H9 (cell line): Measurements from ENCODE around the gene SLC37A2. TPM values are rescaled to one million over a fixed set of nuclear protein-coding genes. Genes with fewer than 3 reads are reported as not detected.

Experiments
- DNase-seq: peaks from one replicate; pipeline ENCODE4 v3.0.0-alpha.2; 2017
- H2AFZ ChIP-seq: one replicate; pipeline ENCODE4 v1.6.1; 2013; ENCODE audit warnings: mild to moderate bottlenecking, low read length, control low read depth, moderate library complexity
- H2AK5ac ChIP-seq: 2 replicates; pipeline ENCODE4 v1.6.1; 2013; ENCODE audit warnings: low read length, control low read depth, mixed read lengths; ENCODE audit not compliant: insufficient read length
- H2BK120ac ChIP-seq: one replicate; pipeline ENCODE4 v1.6.1; 2013; ENCODE audit warnings: low read depth, mild to moderate bottlenecking, low read length, control low read depth, inconsistent platforms; ENCODE audit not compliant: poor library complexity, severe bottlenecking
- H2BK12ac ChIP-seq: 2 replicates; pipeline ENCODE4 v1.6.1; 2013; ENCODE audit warnings: low read length, control low read depth, mixed read lengths, low read depth; ENCODE audit not compliant: insufficient read length
- H2BK15ac ChIP-seq: 2 replicates; pipeline ENCODE4 v1.6.1; 2013; ENCODE audit warnings: low read depth, low read length, control low read depth
- H2BK20ac ChIP-seq: one replicate; pipeline ENCODE4 v1.6.1; 2013; ENCODE audit warnings: low read depth, mild to moderate bottlenecking, low read length, control low read depth, inconsistent platforms; ENCODE audit not compliant: poor library complexity, severe bottlenecking
- H2BK5ac ChIP-seq: 2 replicates; pipeline ENCODE4 v1.6.1; 2013; ENCODE audit warnings: low read length, control low read depth, mixed read lengths; ENCODE audit not compliant: insufficient read length
- H3K14ac ChIP-seq: 2 replicates; pipeline ENCODE4 v1.6.1; 2013; ENCODE audit warnings: low read length, control low read depth; ENCODE audit not compliant: insufficient read depth
- H3K18ac ChIP-seq: 2 replicates; pipeline ENCODE4 v1.6.1; 2013; ENCODE audit warnings: low read depth, mild to moderate bottlenecking, mixed read lengths, low read length, control low read depth; ENCODE audit not compliant: insufficient read length
- H3K23ac ChIP-seq: 2 replicates; pipeline ENCODE4 v1.6.1; 2013; ENCODE audit warnings: low read length, control low read depth, mixed read lengths, low read depth; ENCODE audit not compliant: insufficient read length
- H3K23me2 ChIP-seq: 2 replicates; pipeline ENCODE4 v1.6.1; 2013; ENCODE audit warnings: low read depth, mild to moderate bottlenecking, mixed read lengths, low read length, control low read depth; ENCODE audit not compliant: insufficient read length, poor library complexity, severe bottlenecking
- H3K27ac ChIP-seq: 2 replicates; pipeline ENCODE4 v1.5.1; 2013; ENCODE audit warnings: low read length, control low read depth, mixed read lengths, low read depth; ENCODE audit not compliant: insufficient read length
- H3K27me3 ChIP-seq: 2 replicates; pipeline ENCODE4 v1.6.1; 2013; ENCODE audit warnings: low read length, control low read depth, inconsistent platforms; ENCODE audit not compliant: insufficient read depth
- H3K4ac ChIP-seq: 2 replicates; pipeline ENCODE4 v1.6.1; 2013; ENCODE audit warnings: low read depth, mild to moderate bottlenecking, control low read depth, inconsistent platforms, low read length, moderate library complexity
- H3K4me1 ChIP-seq: 2 replicates; pipeline ENCODE4 v1.6.1; 2013; ENCODE audit warnings: low read length, control low read depth, inconsistent platforms; ENCODE audit not compliant: insufficient read depth
- H3K4me2 ChIP-seq: 2 replicates; pipeline ENCODE4 v1.6.1; 2013; ENCODE audit warnings: low read length, control low read depth, mixed read lengths; ENCODE audit not compliant: insufficient read length, insufficient read depth
- H3K56ac ChIP-seq: 2 replicates; pipeline ENCODE4 v1.6.1; 2013; ENCODE audit warnings: low read depth, mild to moderate bottlenecking, mixed read lengths, low read length, control low read depth; ENCODE audit not compliant: insufficient read length
- H3K79me1 ChIP-seq: 2 replicates; pipeline ENCODE4 v1.6.1; 2013; ENCODE audit warnings: low read depth, mild to moderate bottlenecking, moderate library complexity, low read length, control low read depth, inconsistent platforms; ENCODE audit not compliant: insufficient read depth, poor library complexity, severe bottlenecking
- H3K79me2 ChIP-seq: 2 replicates; pipeline ENCODE4 v1.6.1; 2013; ENCODE audit warnings: low read length, control low read depth, inconsistent platforms; ENCODE audit not compliant: insufficient read depth
- H3K9ac ChIP-seq: 2 replicates; pipeline ENCODE4 v1.6.1; 2013; ENCODE audit warnings: low read length, control low read depth, mixed read lengths; ENCODE audit not compliant: insufficient read length; ENCODE audit errors: extremely low read depth
- H3K9me3 ChIP-seq: one replicate; pipeline ENCODE4 v1.6.1; 2013; ENCODE audit warnings: low read depth, low read length, inconsistent platforms; ENCODE audit not compliant: control insufficient read depth
- H3T11ph ChIP-seq: one replicate; pipeline ENCODE4 v1.6.1; 2013; ENCODE audit warnings: mild to moderate bottlenecking, low read length, control low read depth, inconsistent platforms
- H4K20me1 ChIP-seq: one replicate; pipeline ENCODE4 v1.6.1; 2013; ENCODE audit not compliant: control insufficient read depth, insufficient read length, insufficient read depth
- H4K5ac ChIP-seq: 2 replicates; pipeline ENCODE4 v1.6.1; 2013; ENCODE audit warnings: low read depth, mild to moderate bottlenecking, mixed read lengths, low read length, control low read depth; ENCODE audit not compliant: insufficient read length
- H4K8ac ChIP-seq: replicated peaks from 2 replicates; pipeline ENCODE4 v1.6.1; 2013; ENCODE audit warnings: low read length, control low read depth, mixed read lengths, low read depth; ENCODE audit not compliant: insufficient read length
- H4K91ac ChIP-seq: 2 replicates; pipeline ENCODE4 v1.6.1; 2013; ENCODE audit warnings: low read depth, mild to moderate bottlenecking, moderate library complexity, mixed read lengths, low read length, control low read depth; ENCODE audit not compliant: insufficient read length
- H3K27ac Mint-ChIP-seq, 3 experiments: 2 replicates in 2 of 3; 3 replicates in 1 of 3; pipeline ENCODE4 v1.8.0; 2020 to 2021; ENCODE audit warnings: mixed read lengths in 3 of 3, mild to moderate bottlenecking in 1 of 3, moderate library complexity in 1 of 3
- H3K27me3 Mint-ChIP-seq: 2 replicates; pipeline ENCODE4 v1.8.0; 2021; ENCODE audit warnings: low read depth, mild to moderate bottlenecking, moderate library complexity, mixed read lengths
- H3K36me3 Mint-ChIP-seq, 3 experiments: 2 replicates in 2 of 3; 3 replicates in 1 of 3; pipeline ENCODE4 v1.8.0; 2020 to 2021; ENCODE audit warnings: low read depth in 3 of 3, mixed read lengths in 3 of 3; ENCODE audit not compliant: insufficient read depth in 1 of 3
- H3K4me1 Mint-ChIP-seq, 2 experiments: 2 replicates each; pipeline ENCODE4 v1.8.0; 2020; ENCODE audit warnings: mixed read lengths in 2 of 2
- H3K4me3 Mint-ChIP-seq, 2 experiments: 2 replicates in 1 of 2; 3 replicates in 1 of 2; pipeline ENCODE4 v1.8.0; 2020 to 2021; ENCODE audit warnings: mild to moderate bottlenecking in 2 of 2, mixed read lengths in 2 of 2, moderate library complexity in 1 of 2
- H3K9me3 Mint-ChIP-seq, 2 experiments: 2 replicates in 1 of 2; 3 replicates in 1 of 2; pipeline ENCODE4 v1.8.0; 2020; ENCODE audit warnings: mild to moderate bottlenecking in 2 of 2, mixed read lengths in 2 of 2, moderate library complexity in 1 of 2
- CTCF ChIP-seq: fragments of 200-600 bp; sonication (generic); conservative IDR thresholded peaks from 3 replicates; pipeline ENCODE4 v1.8.0; 2021; ENCODE audit warnings: antibody characterized with exemption, mild to moderate bottlenecking
- WGBS: extraction: QIAGEN DNeasy Blood & Tissue Kit; methylation state at CpG from one replicate; pipeline ENCODE4 v1.1.7; 2013; ENCODE audit warnings: missing lambda C conversion rate, low lambda C conversion rate, mixed read lengths; ENCODE audit not compliant: insufficient read length; ENCODE audit errors: extremely low coverage; 5-methylcytosine and 5-hydroxymethylcytosine counted together
- total RNA-seq: library from RNA; stranded (reverse); gene quantifications from 2 replicates; pipeline ENCODE4 v1.2.1, GENCODE V29; 2021

SLC37A2 gene
- total RNA-seq, 1 experiment from 2014 or later: 1.2 TPM

GRCh38 chr11:125057693-125058016, 5.5 kb upstream of the SLC37A2 start:
- Histone ChIP-seq H2BK12ac (no peak overlapping the region), H3K18ac (no peak overlapping the region), H3K79me1 (no peaks in the 10 kb centered on the region), H2BK15ac (no peak overlapping the region), H4K20me1 (no peaks in the 10 kb centered on the region), H4K8ac (no peak overlapping the region), H3K27me3 (peaks cover 9% of the 10 kb centered on the region), H3K4me2 (no peak overlapping the region), H3K23me2 (peaks cover under 1% of the 10 kb centered on the region), H3K56ac (no peak overlapping the region), H2AFZ (no peak overlapping the region), H2BK120ac (no peak overlapping the region), H3K9ac (no peak overlapping the region), H3K4me1 (no peaks in the 10 kb centered on the region), H2BK20ac (no peak overlapping the region), H3T11ph (no peak overlapping the region), H4K91ac (no peak overlapping the region), H3K14ac (no peak overlapping the region), H3K27ac (no peak overlapping the region), H3K23ac (no peak overlapping the region), H2BK5ac (no peak overlapping the region), H2AK5ac (no peak overlapping the region), H3K4ac (no peak overlapping the region), H3K9me3 (no peaks in the 10 kb centered on the region), H4K5ac (no peak overlapping the region), H3K79me2 (no peaks in the 10 kb centered on the region)
- no peak for DNase-seq
- Mint-ChIP-seq H3K4me3 (no peak overlapping the region), H3K9me3 (no peaks in the 10 kb centered on the region), H3K27ac (no peak overlapping the region), H3K4me1 (peaks cover 5 to 7% of the 10 kb centered on the region in 2 experiments; a peak in 3 of 4 replicates), H3K27me3 (peaks cover 32% of the 10 kb centered on the region), H3K36me3 (no peaks in the 10 kb centered on the region)
- no peak for TF ChIP-seq CTCF
- no CpG with 5 or more reads among the region's 5 CpGs for WGBS
